Type B pancreatic cell (in vitro differentiated cells): ENCODE measurements around the gene UBE2G2. TPM values are rescaled to one million over a fixed set of nuclear protein-coding genes. Genes with fewer than 3 reads are reported as not detected.
A peak's percentile ranks its signal among the peaks of the same experiment; 100 is the strongest.

ENCODE experiments used
- DNase-seq: peaks from one replicate; pipeline ENCODE4 v3.0.0; 2021; ENCODE audit warnings: mixed read lengths; ENCODE audit not compliant: unreplicated experiment; ENCODE audit errors: extremely low spot score
- H3K27ac Mint-ChIP-seq: 2 replicates; pipeline ENCODE4 v1.8.0; 2021; ENCODE audit warnings: mild to moderate bottlenecking, mixed read lengths
- H3K27me3 Mint-ChIP-seq: 2 replicates; pipeline ENCODE4 v1.8.0; 2021; ENCODE audit warnings: mixed read lengths
- H3K36me3 Mint-ChIP-seq: 2 replicates; pipeline ENCODE4 v1.8.0; 2021; ENCODE audit warnings: mixed read lengths
- H3K4me1 Mint-ChIP-seq: one replicate; pipeline ENCODE4 v1.8.0; 2021; ENCODE audit warnings: mixed read lengths; ENCODE audit not compliant: unreplicated experiment
- H3K4me3 Mint-ChIP-seq: 2 replicates; pipeline ENCODE4 v1.8.0; 2021; ENCODE audit warnings: mild to moderate bottlenecking, mixed read lengths
- H3K9me3 Mint-ChIP-seq: 2 replicates; pipeline ENCODE4 v1.8.0; 2021; ENCODE audit warnings: mixed read lengths
- CTCF ChIP-seq: fragments of 200-600 bp; sonication (generic); conservative IDR thresholded peaks from 2 replicates; pipeline ENCODE4 v1.5.0; 2021; ENCODE audit warnings: antibody characterized with exemption, mild to moderate bottlenecking
- total RNA-seq: library from RNA; stranded (reverse); gene quantifications from 2 replicates; pipeline ENCODE4 v1.2.1, GENCODE V29; 2021; ENCODE audit warnings: low replicate concordance

The UBE2G2 gene
- total RNA-seq, 1 donor from 2014 or later, result 92.4 TPM

- Mint-ChIP-seq H3K27ac (no peak overlapping the region), H3K4me3 (no peak overlapping the region), H3K27me3 (peaks cover 9% of the 10 kb centered on the region), H3K9me3 (no peaks in the 10 kb centered on the region), H3K36me3 (no peaks in the 10 kb centered on the region), H3K4me1 (no peaks in the 10 kb centered on the region)
- no peak for DNase-seq
- no peak for TF ChIP-seq CTCF
These were observed 36.6 kb upstream of the UBE2G2 start for GRCh38 chr21:44838039-44838895.

- no peak for TF ChIP-seq CTCF
- Mint-ChIP-seq H3K27ac (no peak overlapping the region), H3K4me3 (no peak overlapping the region), H3K4me1 (no peaks in the 10 kb centered on the region), H3K36me3 (no peaks in the 10 kb centered on the region), H3K27me3 (peaks cover 7% of the 10 kb centered on the region), H3K9me3 (no peaks in the 10 kb centered on the region)
- no peak for DNase-seq
These were observed 35.9 kb upstream of the UBE2G2 start for GRCh38 chr21:44837537-44837936.

- TF ChIP-seq CTCF, result no peak
- Mint-ChIP-seq H3K27ac (peak overlapping the region; percentile 29), H3K9me3 (no peaks in the 10 kb centered on the region), H3K27me3 (peaks cover 7% of the 10 kb centered on the region), H3K4me3 (peak overlapping the region; percentile 25), H3K4me1 (no peaks in the 10 kb centered on the region), H3K36me3 (no peaks in the 10 kb centered on the region)
- DNase-seq, result no peak
These were observed 35.2 kb upstream of the UBE2G2 start for GRCh38 chr21:44836666-44837471.

GRCh38 chr21:44836349-44836665 lies 34.7 kb upstream of the UBE2G2 start:
- no peak for TF ChIP-seq CTCF
- no peaks in the 10 kb centered on the region for H3K4me1 Mint-ChIP-seq

GRCh38 chr21:44835647-44835973 lies 34.0 kb upstream of the UBE2G2 start:
- H3K4me3 Mint-ChIP-seq, result no peak overlapping the region
- DNase-seq, result no peak
- H3K27me3 Mint-ChIP-seq, result peaks cover 3% of the 10 kb centered on the region
- TF ChIP-seq CTCF, result no peak
- no peak overlapping the region for H3K27ac Mint-ChIP-seq
- H3K36me3 Mint-ChIP-seq, result no peaks in the 10 kb centered on the region
- no peaks in the 10 kb centered on the region for H3K9me3 Mint-ChIP-seq
- H3K4me1 Mint-ChIP-seq, result no peaks in the 10 kb centered on the region

More at GRCh38 chr21:44836349-44836665, 34.7 kb upstream of the UBE2G2 start:
- Mint-ChIP-seq H3K27ac (peak overlapping the region; percentile 29), H3K4me3 (peak overlapping the region; percentile 25), H3K9me3 (no peaks in the 10 kb centered on the region), H3K27me3 (peaks cover 3% of the 10 kb centered on the region), H3K36me3 (no peaks in the 10 kb centered on the region)
- DNase-seq, result no peak
